IPS-18a (cell line): ENCODE data around the gene UMAD1.

ENCODE experiments used
- H3K27ac ChIP-seq: one replicate; pipeline ENCODE4 v1.5.1; 2013; ENCODE audit warnings: low read length
- H3K27me3 ChIP-seq: one replicate; pipeline ENCODE4 v1.6.1; 2013; ENCODE audit warnings: mild to moderate bottlenecking, low read length; ENCODE audit not compliant: control insufficient read depth, insufficient read depth
- H3K36me3 ChIP-seq: one replicate; pipeline ENCODE4 v1.6.1; 2013; ENCODE audit warnings: low read depth, low read length; ENCODE audit not compliant: control insufficient read depth
- H3K4me1 ChIP-seq: one replicate; pipeline ENCODE4 v1.6.1; 2013; ENCODE audit warnings: low read depth, low read length; ENCODE audit not compliant: control insufficient read depth
- H3K4me3 ChIP-seq: one replicate; pipeline ENCODE4 v1.5.1; 2013; ENCODE audit warnings: low read length
- H3K9ac ChIP-seq: one replicate; pipeline ENCODE4 v1.6.1; 2013; ENCODE audit warnings: mild to moderate bottlenecking, low read length, moderate library complexity
- H3K9me3 ChIP-seq: one replicate; pipeline ENCODE4 v1.6.1; 2013; ENCODE audit warnings: low read depth, low read length; ENCODE audit not compliant: control insufficient read depth

The UMAD1 gene

GRCh38 chr7:7620644-7621210 lies 19.8 kb upstream of the UMAD1 start:
- H3K27me3 ChIP-seq = no peaks in the 10 kb centered on the region
- no peaks in the 10 kb centered on the region for H3K36me3 ChIP-seq
- H3K9ac ChIP-seq = no peak overlapping the region
- H3K9me3 ChIP-seq = no peaks in the 10 kb centered on the region
- no peaks in the 10 kb centered on the region for H3K4me1 ChIP-seq
- no peak overlapping the region for H3K27ac ChIP-seq
- H3K4me3 ChIP-seq = no peak overlapping the region

- Histone ChIP-seq H3K36me3 (no peaks in the 10 kb centered on the region), H3K27me3 (no peaks in the 10 kb centered on the region), H3K4me3 (no peak overlapping the region), H3K9ac (no peak overlapping the region), H3K27ac (no peak overlapping the region), H3K4me1 (no peaks in the 10 kb centered on the region), H3K9me3 (no peaks in the 10 kb centered on the region)
These were observed 12.1 kb upstream of the UMAD1 start for GRCh38 chr7:7628476-7628875.

- no peak overlapping the region for H3K9ac ChIP-seq
- H3K4me1 ChIP-seq = no peaks in the 10 kb centered on the region
- no peaks in the 10 kb centered on the region for H3K27me3 ChIP-seq
- no peaks in the 10 kb centered on the region for H3K36me3 ChIP-seq
- no peak overlapping the region for H3K4me3 ChIP-seq
- no peaks in the 10 kb centered on the region for H3K9me3 ChIP-seq
- H3K27ac ChIP-seq = no peak overlapping the region
These were observed 9.8 kb upstream of the UMAD1 start for GRCh38 chr7:7630626-7631329.

GRCh38 chr7:7639421-7639820 lies 1.1 kb upstream of the UMAD1 start:
- H3K9me3 ChIP-seq = no peaks in the 10 kb centered on the region
- H3K27ac ChIP-seq = no peak overlapping the region
- H3K27me3 ChIP-seq = no peaks in the 10 kb centered on the region
- peaks cover 14% of the 10 kb centered on the region for H3K4me1 ChIP-seq
- peak overlapping the region; percentile 86 for H3K9ac ChIP-seq
- H3K36me3 ChIP-seq = peaks cover 11% of the 10 kb centered on the region
- peak overlapping the region; percentile 88 for H3K4me3 ChIP-seq

- Histone ChIP-seq H3K9me3 (no peaks in the 10 kb centered on the region), H3K4me3 (peak overlapping the region; percentile 88), H3K27ac (peak overlapping the region; percentile 54), H3K4me1 (peaks cover 14% of the 10 kb centered on the region), H3K9ac (peak overlapping the region; percentile 86), H3K36me3 (peaks cover 11% of the 10 kb centered on the region), H3K27me3 (no peaks in the 10 kb centered on the region)
These were observed 718 bp upstream of the UMAD1 start for GRCh38 chr7:7639847-7640220.

GRCh38 chr7:7641129-7641663 lies 644 bp downstream of the UMAD1 start:
- H3K9me3 ChIP-seq = no peaks in the 10 kb centered on the region
- no peaks in the 10 kb centered on the region for H3K27me3 ChIP-seq
- peak overlapping the region; percentile 83 for H3K9ac ChIP-seq
- H3K27ac ChIP-seq = peak overlapping the region; percentile 39
- peaks cover 11% of the 10 kb centered on the region for H3K36me3 ChIP-seq
- peaks cover 14% of the 10 kb centered on the region for H3K4me1 ChIP-seq
- H3K4me3 ChIP-seq = peak overlapping the region; percentile 88

- Histone ChIP-seq H3K9ac (peak overlapping the region; percentile 83), H3K4me3 (peak overlapping the region; percentile 88), H3K9me3 (no peaks in the 10 kb centered on the region), H3K27ac (no peak overlapping the region), H3K36me3 (peaks cover 6% of the 10 kb centered on the region), H3K27me3 (no peaks in the 10 kb centered on the region), H3K4me1 (peaks cover 14% of the 10 kb centered on the region)
These were observed 1.5 kb downstream of the UMAD1 start for GRCh38 chr7:7642081-7642480.

GRCh38 chr7:7647495-7648036 lies 7.0 kb downstream of the UMAD1 start:
- no peaks in the 10 kb centered on the region for H3K4me1 ChIP-seq
- no peak overlapping the region for H3K4me3 ChIP-seq
- H3K36me3 ChIP-seq = no peaks in the 10 kb centered on the region
- no peaks in the 10 kb centered on the region for H3K9me3 ChIP-seq
- H3K27me3 ChIP-seq = no peaks in the 10 kb centered on the region
- H3K9ac ChIP-seq = no peak overlapping the region
- H3K27ac ChIP-seq = no peak overlapping the region

GRCh38 chr7:7650682-7651206 lies 10.2 kb downstream of the UMAD1 start:
- Histone ChIP-seq H3K36me3 (no peaks in the 10 kb centered on the region), H3K9me3 (no peaks in the 10 kb centered on the region), H3K9ac (no peak overlapping the region), H3K27ac (no peak overlapping the region), H3K4me3 (no peak overlapping the region), H3K27me3 (no peaks in the 10 kb centered on the region), H3K4me1 (peaks cover 4% of the 10 kb centered on the region)

GRCh38 chr7:7651479-7651878 lies 10.9 kb downstream of the UMAD1 start:
- no peaks in the 10 kb centered on the region for H3K36me3 ChIP-seq
- H3K9ac ChIP-seq = no peak overlapping the region
- H3K27me3 ChIP-seq = no peaks in the 10 kb centered on the region
- H3K27ac ChIP-seq = no peak overlapping the region
- no peak overlapping the region for H3K4me3 ChIP-seq
- no peaks in the 10 kb centered on the region for H3K9me3 ChIP-seq
- H3K4me1 ChIP-seq = peaks cover 4% of the 10 kb centered on the region

- H3K4me3 ChIP-seq = no peak overlapping the region
- H3K9me3 ChIP-seq = no peaks in the 10 kb centered on the region
- H3K27me3 ChIP-seq = no peaks in the 10 kb centered on the region
- no peak overlapping the region for H3K27ac ChIP-seq
- H3K9ac ChIP-seq = no peak overlapping the region
- peaks cover 4% of the 10 kb centered on the region for H3K4me1 ChIP-seq
- H3K36me3 ChIP-seq = no peaks in the 10 kb centered on the region
These were observed 12.4 kb downstream of the UMAD1 start for GRCh38 chr7:7652798-7653540.
